HEK293T (cell line): ENCODE data around the gene RHOBTB3.

Source experiments
- CTBP1 ChIP-seq: fragments of 450-650 bp; IDR thresholded peaks from 2 replicates; pipeline ENCODE4 v1.6.1; 2016; ENCODE audit warnings: borderline replicate concordance
- FOXA1 ChIP-seq: fragments of 450-650 bp; IDR thresholded peaks from 2 replicates; pipeline ENCODE4 v1.6.1; 2016; ENCODE audit warnings: mild to moderate bottlenecking
- FOXM1 ChIP-seq: fragments of 450-650 bp; IDR thresholded peaks from 2 replicates; pipeline ENCODE4 v1.6.1; 2017; ENCODE audit warnings: mild to moderate bottlenecking, borderline replicate concordance
- LEF1 ChIP-seq: fragments of 450-650 bp; IDR thresholded peaks from 2 replicates; pipeline ENCODE4 v1.6.1; 2017; ENCODE audit warnings: mild to moderate bottlenecking, borderline replicate concordance
- SP1 ChIP-seq: fragments of 450-650 bp; IDR thresholded peaks from 2 replicates; pipeline ENCODE4 v1.6.1; 2017
- SUZ12 ChIP-seq: fragments of 450-650 bp; IDR thresholded peaks from 2 replicates; pipeline ENCODE4 v1.6.1; 2016; ENCODE audit warnings: mild to moderate bottlenecking
- ZNF384 ChIP-seq: fragments of 450-650 bp; IDR thresholded peaks from 2 replicates; pipeline ENCODE4 v1.6.1; 2016

DNA sequence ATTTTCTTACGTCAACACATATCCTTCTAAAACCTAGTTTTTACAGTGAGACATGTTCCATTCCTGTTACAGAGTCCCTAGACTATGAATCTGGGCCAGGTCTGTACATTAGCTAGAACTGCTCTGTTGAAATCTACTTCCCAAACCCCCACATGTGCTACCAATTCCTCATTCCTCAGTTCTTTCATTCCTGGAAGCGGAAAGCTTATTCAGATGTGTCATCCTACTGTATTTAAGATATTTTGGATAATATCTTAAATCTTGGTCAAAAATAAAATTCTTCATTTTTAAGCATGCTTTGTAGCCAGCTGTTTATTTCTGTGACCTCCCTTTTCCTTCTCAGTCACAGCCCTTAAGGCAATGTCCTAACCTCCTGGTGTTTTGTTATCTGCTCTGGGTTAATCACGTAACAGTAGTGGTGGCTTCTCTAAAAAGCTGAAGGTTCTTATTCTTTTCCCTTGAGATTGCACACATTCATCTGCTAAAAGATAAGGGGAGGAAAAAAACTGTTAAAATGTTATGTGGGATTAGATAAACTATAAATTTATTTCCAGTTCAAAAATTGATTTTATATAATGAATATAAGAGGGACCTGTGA lies 55.8 kb downstream of the RHOBTB3 start:
- TF ChIP-seq LEF1 (no peak), CTBP1 (no peak), SP1 (no peak), ZNF384 (no peak), FOXA1 (no peak), FOXM1 (no peak), SUZ12 (no peak)
